Liver (tissue), 9 donors: Measurements from ENCODE around the gene ANXA10. TPM values are rescaled to one million over a fixed set of nuclear protein-coding genes. Genes with fewer than 3 reads are reported as not detected.

Source experiments
- DNase-seq: peaks from one replicate; pipeline ENCODE4 v3.0.0-alpha.2; 2017; ENCODE audit warnings: low spot score
- H3K27ac ChIP-seq, 2 donors: one replicate each; pipeline ENCODE4 v1.7.0; 2013; ENCODE audit warnings: inconsistent platforms in 2 of 2, low read length in 2 of 2, control low read depth in 1 of 2, low read depth in 1 of 2, mild to moderate bottlenecking in 1 of 2
- H3K27me3 ChIP-seq, 4 donors: one replicate each; pipeline versions ENCODE4 v1.6.1 to v1.7.0; 2013; ENCODE audit warnings: low read length in 3 of 4, inconsistent platforms in 1 of 4, mild to moderate bottlenecking in 1 of 4, moderate library complexity in 1 of 4; ENCODE audit not compliant: control insufficient read depth in 4 of 4, insufficient read depth in 4 of 4
- H3K36me3 ChIP-seq, 4 donors: one replicate each; pipeline versions ENCODE4 v1.6.1 to v1.7.0; 2013; ENCODE audit warnings: low read length in 3 of 4, mild to moderate bottlenecking in 3 of 4, low read depth in 1 of 4, moderate library complexity in 1 of 4; ENCODE audit not compliant: control insufficient read depth in 4 of 4, insufficient read depth in 3 of 4
- H3K4me1 ChIP-seq, 4 donors: one replicate each; pipeline versions ENCODE4 v1.6.1 to v1.7.0; 2013; ENCODE audit warnings: low read length in 3 of 4, mild to moderate bottlenecking in 3 of 4, moderate library complexity in 1 of 4; ENCODE audit not compliant: control insufficient read depth in 4 of 4, insufficient read depth in 4 of 4
- H3K4me3 ChIP-seq, 3 donors: one replicate each; pipeline versions ENCODE4 v1.6.1 to v1.7.0; 2013; ENCODE audit warnings: low read length in 3 of 3, control low read depth in 1 of 3, low read depth in 1 of 3, mild to moderate bottlenecking in 1 of 3
- H3K9ac ChIP-seq, 2 donors: one replicate each; pipeline ENCODE4 v1.7.0; 2013; ENCODE audit warnings: low read length in 2 of 2, mild to moderate bottlenecking in 2 of 2, moderate library complexity in 2 of 2, control low read depth in 1 of 2, low read depth in 1 of 2
- H3K9me3 ChIP-seq, 4 donors: one replicate each; pipeline versions ENCODE4 v1.6.1 to v1.7.0; 2013; ENCODE audit warnings: low read length in 3 of 4; ENCODE audit not compliant: control insufficient read depth in 4 of 4
- CTCF ChIP-seq: fragments of 150-350 bp; IDR thresholded peaks from 2 replicates; pipeline ENCODE4 v1.5.1; 2017; ENCODE audit warnings: improper control_type of control experiment, low read depth, low read length; ENCODE audit not compliant: missing input control
- EGR1 ChIP-seq, 2 donors: IDR thresholded peaks; 2 replicates each; pipeline ENCODE4 v1.6.1; 2016 to 2018; ENCODE audit warnings: antibody characterized with exemption in 2 of 2, low read depth in 2 of 2
- FOXA1 ChIP-seq: IDR thresholded peaks from 2 replicates; pipeline ENCODE4 v1.6.1; 2016; ENCODE audit warnings: antibody characterized with exemption
- FOXA2 ChIP-seq: IDR thresholded peaks from 2 replicates; pipeline ENCODE4 v1.6.1; 2016; ENCODE audit warnings: antibody characterized with exemption
- JUND ChIP-seq, 2 donors: IDR thresholded peaks; 2 replicates each; pipeline ENCODE4 v1.6.1; 2016; ENCODE audit warnings: antibody characterized with exemption in 2 of 2
- MAX ChIP-seq: IDR thresholded peaks from 2 replicates; pipeline ENCODE4 v1.6.1; 2016; ENCODE audit warnings: antibody characterized with exemption
- RAD21 ChIP-seq, 2 donors: IDR thresholded peaks; 2 replicates each; pipeline ENCODE4 v1.6.1; 2016; ENCODE audit warnings: antibody characterized with exemption in 2 of 2, mild to moderate bottlenecking in 2 of 2
- RXRA ChIP-seq, 2 donors: IDR thresholded peaks; 2 replicates each; pipeline ENCODE4 v1.6.1; 2017 to 2018; ENCODE audit warnings: antibody characterized with exemption in 2 of 2, mild to moderate bottlenecking in 1 of 2
- SP1 ChIP-seq: IDR thresholded peaks from 2 replicates; pipeline ENCODE4 v1.6.1; 2018; ENCODE audit warnings: antibody characterized with exemption, mild to moderate bottlenecking
- WGBS: extraction: QIAGEN DNeasy Blood & Tissue Kit; methylation state at CpG from one replicate; pipeline ENCODE4 v1.1.7; 2013; 5-methylcytosine and 5-hydroxymethylcytosine counted together
- polyA plus RNA-seq, 2 donors: library from polyadenylated mRNA; stranded (reverse) in 1 of 2; unstranded in 1 of 2; fragments of 200-250 nt in 1 of 2; fragments of >200 nt in 1 of 2; fragmentation: Nextera tagmentation in 1 of 2; extraction: Ambion mirVana in 1 of 2; gene quantifications; one replicate each; pipeline versions ENCODE4 v1.2.1 to v1.2.3, GENCODE V29; 2013 to 2015
- total RNA-seq, 2 donors: library from RNA; depleted of rRNA; stranded (reverse); fragments of >200 nt; gene quantifications; one replicate each; pipeline ENCODE4 v1.2.3, GENCODE V29; 2014
- TF ChIP-seq, protein P1 (sequence below): IDR thresholded peaks from 2 replicates; pipeline ENCODE4 v1.6.1; 2016; ENCODE audit warnings: antibody characterized with exemption, mild to moderate bottlenecking
- donor health status: healthy.
- donor health status: healthy.
- donor health status: healthy.
- donor health status: healthy.
- donor health status: healthy.

ANXA10 gene
- total and polyA plus RNA-seq, 4 donors = 6.3 to 45.4 (median 28.3) TPM

- peak; percentile 58 for DNase-seq
- TF ChIP-seq RXRA (IDR thresholded peaks at IDR 0.05) (no peak), RAD21 (IDR thresholded peaks at IDR 0.05) (peak; percentile 86 to 90), CTCF (peak; percentile 74)
- no peaks in the 10 kb centered on the region for H3K9me3 ChIP-seq
- H3K4me3 ChIP-seq = no peak overlapping the region
- H3K36me3 ChIP-seq = no peaks in the 10 kb centered on the region
- no peak overlapping the region for H3K9ac ChIP-seq
- no peaks in the 10 kb centered on the region for H3K27me3 ChIP-seq
- H3K4me1 ChIP-seq = no peaks in the 10 kb centered on the region
- 7% methylated on average over 2 of the region's 2 CpGs for WGBS
- no peak overlapping the region for H3K27ac ChIP-seq
Observed at GRCh38 chr4:168076989-168077725, 15.2 kb upstream of the ANXA10 start.

DNA sequence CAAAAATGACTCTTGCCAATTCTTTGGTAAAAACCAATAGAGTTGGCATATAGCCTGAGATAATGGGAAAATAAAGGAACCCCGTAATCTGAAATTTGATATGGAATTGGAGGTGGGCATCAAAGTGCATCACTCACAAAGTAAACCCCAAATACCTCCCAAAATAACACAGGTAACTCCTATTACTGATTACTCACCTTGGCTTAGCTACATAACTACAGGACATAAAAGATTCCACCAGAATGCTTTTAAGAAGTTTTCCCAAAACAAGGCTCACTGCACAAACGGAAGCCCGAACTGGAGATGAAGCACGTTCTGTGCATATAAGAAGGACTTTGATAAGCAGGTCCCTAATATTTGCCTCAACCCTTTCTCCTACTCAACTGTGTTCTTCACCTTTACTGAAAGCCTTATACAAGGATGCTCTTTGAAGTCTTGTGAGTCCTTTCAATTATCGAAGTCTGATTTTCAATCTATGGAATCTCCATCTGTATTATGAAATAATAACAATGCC lies 14.6 kb upstream of the ANXA10 start:
- Histone ChIP-seq H3K27me3 (no peaks in the 10 kb centered on the region), H3K27ac (no peak overlapping the region), H3K4me3 (no peak overlapping the region), H3K36me3 (no peaks in the 10 kb centered on the region), H3K4me1 (no peaks in the 10 kb centered on the region), H3K9ac (no peak overlapping the region), H3K9me3 (no peaks in the 10 kb centered on the region)
- WGBS = 71% methylated on average over 5 of the region's 5 CpGs
- TF ChIP-seq MAX (no peak), RXRA (IDR thresholded peaks at IDR 0.05) (no peak), FOXA2 (no peak), JUND (IDR thresholded peaks at IDR 0.05) (no peak), FOXA1 (no peak), SP1 (no peak), EGR1 (IDR thresholded peaks at IDR 0.05; ENCODE audit: low read depth in 2 of 2) (no peak)
- TF ChIP-seq, protein P1, sequence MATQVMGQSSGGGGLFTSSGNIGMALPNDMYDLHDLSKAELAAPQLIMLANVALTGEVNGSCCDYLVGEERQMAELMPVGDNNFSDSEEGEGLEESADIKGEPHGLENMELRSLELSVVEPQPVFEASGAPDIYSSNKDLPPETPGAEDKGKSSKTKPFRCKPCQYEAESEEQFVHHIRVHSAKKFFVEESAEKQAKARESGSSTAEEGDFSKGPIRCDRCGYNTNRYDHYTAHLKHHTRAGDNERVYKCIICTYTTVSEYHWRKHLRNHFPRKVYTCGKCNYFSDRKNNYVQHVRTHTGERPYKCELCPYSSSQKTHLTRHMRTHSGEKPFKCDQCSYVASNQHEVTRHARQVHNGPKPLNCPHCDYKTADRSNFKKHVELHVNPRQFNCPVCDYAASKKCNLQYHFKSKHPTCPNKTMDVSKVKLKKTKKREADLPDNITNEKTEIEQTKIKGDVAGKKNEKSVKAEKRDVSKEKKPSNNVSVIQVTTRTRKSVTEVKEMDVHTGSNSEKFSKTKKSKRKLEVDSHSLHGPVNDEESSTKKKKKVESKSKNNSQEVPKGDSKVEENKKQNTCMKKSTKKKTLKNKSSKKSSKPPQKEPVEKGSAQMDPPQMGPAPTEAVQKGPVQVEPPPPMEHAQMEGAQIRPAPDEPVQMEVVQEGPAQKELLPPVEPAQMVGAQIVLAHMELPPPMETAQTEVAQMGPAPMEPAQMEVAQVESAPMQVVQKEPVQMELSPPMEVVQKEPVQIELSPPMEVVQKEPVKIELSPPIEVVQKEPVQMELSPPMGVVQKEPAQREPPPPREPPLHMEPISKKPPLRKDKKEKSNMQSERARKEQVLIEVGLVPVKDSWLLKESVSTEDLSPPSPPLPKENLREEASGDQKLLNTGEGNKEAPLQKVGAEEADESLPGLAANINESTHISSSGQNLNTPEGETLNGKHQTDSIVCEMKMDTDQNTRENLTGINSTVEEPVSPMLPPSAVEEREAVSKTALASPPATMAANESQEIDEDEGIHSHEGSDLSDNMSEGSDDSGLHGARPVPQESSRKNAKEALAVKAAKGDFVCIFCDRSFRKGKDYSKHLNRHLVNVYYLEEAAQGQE = no peak
- no peak for DNase-seq

- 67% methylated on average over 5 of the region's 5 CpGs for WGBS
- H3K9me3 ChIP-seq = peaks cover 0 to 2% (median 1%) of the 10 kb centered on the region in 4 donors
- no peaks in the 10 kb centered on the region for H3K36me3 ChIP-seq
- no peak for DNase-seq
- H3K4me1 ChIP-seq = no peaks in the 10 kb centered on the region
- H3K27ac ChIP-seq = no peak overlapping the region
- no peaks in the 10 kb centered on the region for H3K27me3 ChIP-seq
- H3K9ac ChIP-seq = no peak overlapping the region
- H3K4me3 ChIP-seq = no peak overlapping the region
- no peak for TF ChIP-seq RXRA (IDR thresholded peaks at IDR 0.05)
Observed at GRCh38 chr4:168082379-168082778, 10.0 kb upstream of the ANXA10 start.
